ENCODE data around the gene KSR2. TPM values are rescaled to one million over a fixed set of nuclear protein-coding genes. Genes with fewer than 3 reads are reported as not detected.

KSR2 gene
- total RNA-seq, 4 donors from 2014 or later = 1.2 to 11.0 (median 2.2) TPM

- DNase-seq = peak in 1 of 2 donors; percentile 26
- no peak overlapping the region for H3K4me3 ChIP-seq (replicated peaks in 1 of 3)
- 22 to 41% methylated on average over 4 of the region's 4 CpGs for WGBS, 2 donors
- H3K4me1 ChIP-seq = peaks cover 9 to 22% of the 10 kb centered on the region in 2 donors
- peak overlapping the region; percentile 70 to 75 (median 74) for H3K27ac ChIP-seq
- H3K36me3 ChIP-seq = no peaks in the 10 kb centered on the region
- TF ChIP-seq POLR2A (IDR thresholded peaks at IDR 0.05) = no peak
- no peak for TF ChIP-seq CTCF (IDR thresholded peaks at IDR 0.05)
- no peaks in the 10 kb centered on the region for H3K9me3 ChIP-seq
- intact Hi-C loops (cut with DNase I) = no loop called here
- no peaks in the 10 kb centered on the region for H3K27me3 ChIP-seq
These were observed 441.3 kb downstream of the KSR2 start for GRCh38 chr12:117527479-117527855.

- Histone ChIP-seq H3K27ac (peak overlapping the region; percentile 70 to 75 (median 74)), H3K27me3 (no peaks in the 10 kb centered on the region), H3K4me1 (peaks cover 9 to 22% of the 10 kb centered on the region in 2 donors), H3K36me3 (no peaks in the 10 kb centered on the region), H3K9me3 (no peaks in the 10 kb centered on the region), H3K4me3 (replicated peaks in 1 of 3) (no peak overlapping the region)
- intact Hi-C loops (cut with DNase I) = no loop called here
- TF ChIP-seq CTCF (IDR thresholded peaks at IDR 0.05) (no peak), POLR2A (IDR thresholded peaks at IDR 0.05) (no peak)
- DNase-seq = peak; percentile 65 to 73
- 25 to 27% methylated on average over 14 of the region's 14 CpGs for WGBS, 2 donors
These were observed 441.9 kb downstream of the KSR2 start for GRCh38 chr12:117526757-117527478.

- intact Hi-C loops (cut with DNase I) = no loop called here
- Histone ChIP-seq H3K27ac (no peak overlapping the region), H3K9me3 (no peaks in the 10 kb centered on the region), H3K27me3 (no peaks in the 10 kb centered on the region), H3K36me3 (no peaks in the 10 kb centered on the region), H3K4me3 (replicated peaks in 1 of 3) (no peak overlapping the region), H3K4me1 (peaks cover 9 to 26% of the 10 kb centered on the region in 2 donors)
- TF ChIP-seq CTCF (IDR thresholded peaks at IDR 0.05) (no peak), POLR2A (IDR thresholded peaks at IDR 0.05) (no peak)
- no peak for DNase-seq
- 84 to 85% methylated on average over 4 of the region's 4 CpGs for WGBS, 2 donors
These were observed 443.0 kb downstream of the KSR2 start for GRCh38 chr12:117525766-117526165.

- Histone ChIP-seq H3K4me3 (replicated peaks in 1 of 3) (no peak overlapping the region), H3K9me3 (no peaks in the 10 kb centered on the region), H3K27me3 (no peaks in the 10 kb centered on the region), H3K36me3 (no peaks in the 10 kb centered on the region), H3K4me1 (peaks cover 9 to 33% of the 10 kb centered on the region in 2 donors), H3K27ac (no peak overlapping the region)
- 92 to 96% methylated on average over 11 to 17 of the region's 17 CpGs for WGBS, 2 donors
- TF ChIP-seq CTCF (IDR thresholded peaks at IDR 0.05) (no peak), POLR2A (IDR thresholded peaks at IDR 0.05) (no peak)
- no peak for DNase-seq
- intact Hi-C loops (cut with DNase I) = no loop called here
These were observed 444.0 kb downstream of the KSR2 start for GRCh38 chr12:117524806-117525205.

- H3K27me3 ChIP-seq = no peaks in the 10 kb centered on the region
- no peak for DNase-seq
- WGBS, 2 donors = 82 to 93% methylated on average over 4 of the region's 4 CpGs
- peaks cover 14 to 41% of the 10 kb centered on the region in 2 donors for H3K4me1 ChIP-seq
- no peak for TF ChIP-seq POLR2A (IDR thresholded peaks at IDR 0.05)
- TF ChIP-seq CTCF (IDR thresholded peaks at IDR 0.05) = no peak
- no peak overlapping the region for H3K4me3 ChIP-seq (replicated peaks in 1 of 3)
- no peaks in the 10 kb centered on the region for H3K36me3 ChIP-seq
- no peak overlapping the region for H3K27ac ChIP-seq
- H3K9me3 ChIP-seq = no peaks in the 10 kb centered on the region
- intact Hi-C loops (cut with DNase I) = no loop called here
These were observed 444.8 kb downstream of the KSR2 start for GRCh38 chr12:117523971-117524370.
